Adrenal gland (tissue), 12 donors: ENCODE results near the gene FGD6. TPM values are rescaled to one million over a fixed set of nuclear protein-coding genes. Genes with fewer than 3 reads are reported as not detected.
A peak's percentile ranks its signal among the peaks of the same experiment; 100 is the strongest.

ENCODE experiments used
- DNase-seq, 7 donors: peaks; one replicate each; pipeline ENCODE4 v3.0.0-alpha.2; 2019 to 2020
- H3K27ac ChIP-seq, 5 donors: fragments of 200-600 bp; sonication (generic) in 4 of 5; 1 replicate in 3 of 5; 2 replicates in 2 of 5; pipeline versions ENCODE4 v1.5.1 to v1.8.0; 2016 to 2020; ENCODE audit warnings: mild to moderate bottlenecking in 1 of 5
- H3K27me3 ChIP-seq: fragments of 200-600 bp; 2 replicates; pipeline ENCODE4 v1.8.0; 2021
- H3K36me3 ChIP-seq, 2 donors: fragments of 200-600 bp; replicated peaks in 1 of 2; 1 replicate in 1 of 2; 2 replicates in 1 of 2; pipeline versions ENCODE4 v1.5.1 to v1.8.0; 2018 to 2022
- H3K4me1 ChIP-seq, 2 donors: fragments of 200-600 bp; replicated peaks in 1 of 2; 1 replicate in 1 of 2; 2 replicates in 1 of 2; pipeline versions ENCODE4 v1.5.1 to v1.8.0; 2018 to 2021
- H3K4me3 ChIP-seq, 4 donors: fragments of 200-600 bp; sonication (generic) in 3 of 4; one replicate each; pipeline ENCODE4 v1.5.1; 2016 to 2018
- H3K9me3 ChIP-seq, 3 donors: fragments of 200-600 bp; sonication (generic) in 1 of 3; replicated peaks in 1 of 3; 1 replicate in 2 of 3; 2 replicates in 1 of 3; pipeline versions ENCODE4 v1.5.1 to v1.8.0; 2016 to 2021
- POLR2A ChIP-seq, 2 donors: fragments of 450-650 bp; IDR thresholded peaks; one replicate each; pipeline ENCODE4 v1.6.1; 2017; ENCODE audit warnings: antibody characterized with exemption in 2 of 2, mild to moderate bottlenecking in 2 of 2, moderate library complexity in 1 of 2
- WGBS, 4 donors: extraction: QIAGEN DNeasy Blood & Tissue Kit in 2 of 4; methylation state at CpG; one replicate each; pipeline versions ENCODE4 v1.1.5 to v1.1.7; 2013 to 2017; 5-methylcytosine and 5-hydroxymethylcytosine counted together
- intact Hi-C, 2 donors: fragments of 100-400 bp; cut with DNase I; formaldehyde crosslinking; loops; one replicate each; pipeline versions ENCODE4 v1.14.1 to v1.15.0; 2022 to 2023
- polyA plus RNA-seq, 3 donors: library from polyadenylated mRNA; stranded (reverse); fragments of 200-250 nt in 2 of 3; fragments of 350-450 nt in 1 of 3; fragmentation: Illumina TruSeq in 1 of 3; extraction: RNeasy Lipid Tissue Mini Kit (QIAGEN cat#74804) in 1 of 3; gene quantifications; one replicate each; pipeline ENCODE4 v1.2.3, GENCODE V29; 2013 to 2014
- total RNA-seq, 9 donors: library from RNA; depleted of rRNA in 4 of 9; stranded (reverse); fragments of >200 nt in 4 of 9; fragments of 120-200 nt in 1 of 9; fragmentation: NEBNext Ultra II Directional in 1 of 9; extraction: Animal tissue kit (Norgen Biotek cat#: 25700) in 1 of 9; gene quantifications; one replicate each; pipeline versions ENCODE4 v1.1.0 to v1.2.4, GENCODE V29; 2013 to 2023
- TF ChIP-seq, protein P1 (sequence below), 6 experiments: fragments of 450-650 bp in 4 of 6; fragments of 200-600 bp in 2 of 6; sonication (generic) in 1 of 6; IDR thresholded peaks; 1 replicate in 5 of 6; 2 replicates in 1 of 6; pipeline versions ENCODE4 v1.5.1 to v1.8.0; 2016 to 2021; ENCODE audit warnings: antibody characterized with exemption in 6 of 6, mild to moderate bottlenecking in 2 of 6, moderate library complexity in 1 of 6
- donor health status: healthy with polysubstance abuse.
- donor health status: Bipolar disorder and iron deficiency.
- donor health status: DM: yes; HTN: yes; CAD: no.
- donor health status: DM: no; HTN: no; CAD: no.
- donor health status: DM: no; HTN: no; CAD: no.
- donor health status: DM: yes; HTN: yes; CAD: no.

FGD6 gene
- total and polyA plus RNA-seq, 12 donors: 2.3 to 33.9 (median 18.1) TPM

GRCh38 chr12:95195122-95195521, 22.1 kb downstream of the FGD6 start:
- Histone ChIP-seq H3K27ac (no peak overlapping the region), H3K27me3 (no peaks in the 10 kb centered on the region), H3K4me1 (peaks cover 0 to 4% of the 10 kb centered on the region in 2 donors), H3K36me3 (no peaks in the 10 kb centered on the region), H3K4me3 (no peak overlapping the region), H3K9me3 (no peaks in the 10 kb centered on the region)
- no peak for TF ChIP-seq POLR2A (IDR thresholded peaks at IDR 0.05)
- TF ChIP-seq, protein P1, sequence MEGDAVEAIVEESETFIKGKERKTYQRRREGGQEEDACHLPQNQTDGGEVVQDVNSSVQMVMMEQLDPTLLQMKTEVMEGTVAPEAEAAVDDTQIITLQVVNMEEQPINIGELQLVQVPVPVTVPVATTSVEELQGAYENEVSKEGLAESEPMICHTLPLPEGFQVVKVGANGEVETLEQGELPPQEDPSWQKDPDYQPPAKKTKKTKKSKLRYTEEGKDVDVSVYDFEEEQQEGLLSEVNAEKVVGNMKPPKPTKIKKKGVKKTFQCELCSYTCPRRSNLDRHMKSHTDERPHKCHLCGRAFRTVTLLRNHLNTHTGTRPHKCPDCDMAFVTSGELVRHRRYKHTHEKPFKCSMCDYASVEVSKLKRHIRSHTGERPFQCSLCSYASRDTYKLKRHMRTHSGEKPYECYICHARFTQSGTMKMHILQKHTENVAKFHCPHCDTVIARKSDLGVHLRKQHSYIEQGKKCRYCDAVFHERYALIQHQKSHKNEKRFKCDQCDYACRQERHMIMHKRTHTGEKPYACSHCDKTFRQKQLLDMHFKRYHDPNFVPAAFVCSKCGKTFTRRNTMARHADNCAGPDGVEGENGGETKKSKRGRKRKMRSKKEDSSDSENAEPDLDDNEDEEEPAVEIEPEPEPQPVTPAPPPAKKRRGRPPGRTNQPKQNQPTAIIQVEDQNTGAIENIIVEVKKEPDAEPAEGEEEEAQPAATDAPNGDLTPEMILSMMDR (IDR thresholded peaks at IDR 0.05): no peak
- 87 to 94% (median 90%) methylated on average over 3 of the region's 3 CpGs for WGBS, 4 donors
- no peak for DNase-seq
- intact Hi-C loops: no loop called here

- Histone ChIP-seq H3K27me3 (no peaks in the 10 kb centered on the region), H3K9me3 (no peaks in the 10 kb centered on the region), H3K4me3 (no peak overlapping the region), H3K4me1 (peaks cover 1 to 8% of the 10 kb centered on the region in 2 donors), H3K27ac (no peak overlapping the region), H3K36me3 (no peaks in the 10 kb centered on the region)
- 94 to 97% (median 96%) methylated on average over 3 of the region's 3 CpGs for WGBS, 4 donors
- no peak for DNase-seq
- TF ChIP-seq POLR2A (IDR thresholded peaks at IDR 0.05): no peak
- intact Hi-C loops: no loop called here
These were observed 24.1 kb downstream of the FGD6 start for GRCh38 chr12:95193139-95193538.

GRCh38 chr12:95192271-95192670, 25.0 kb downstream of the FGD6 start:
- Histone ChIP-seq H3K27ac (no peak overlapping the region), H3K36me3 (no peaks in the 10 kb centered on the region), H3K4me1 (peaks cover 7 to 13% of the 10 kb centered on the region in 2 donors), H3K4me3 (no peak overlapping the region), H3K27me3 (no peaks in the 10 kb centered on the region), H3K9me3 (no peaks in the 10 kb centered on the region)
- intact Hi-C loops: no loop called here
- no peak for DNase-seq
- TF ChIP-seq, protein P1 (IDR thresholded peaks at IDR 0.05): no peak
- no peak for TF ChIP-seq POLR2A (IDR thresholded peaks at IDR 0.05)

GRCh38 chr12:95191060-95191696, 26.1 kb downstream of the FGD6 start:
- TF ChIP-seq, protein P1 (IDR thresholded peaks at IDR 0.05): no peak
- no peak for TF ChIP-seq POLR2A (IDR thresholded peaks at IDR 0.05)
- Histone ChIP-seq H3K9me3 (no peaks in the 10 kb centered on the region), H3K27ac (no peak overlapping the region), H3K36me3 (no peaks in the 10 kb centered on the region), H3K4me3 (no peak overlapping the region), H3K27me3 (no peaks in the 10 kb centered on the region), H3K4me1 (peaks cover 7 to 13% of the 10 kb centered on the region in 2 donors)
- DNase-seq: no peak
- intact Hi-C loops: no loop called here
- 71 to 93% (median 82%) methylated on average over 1 of the region's 1 CpG for WGBS, 4 donors

GRCh38 chr12:95187865-95188415, 29.3 kb downstream of the FGD6 start:
- peak overlapping the region in 1 of 4 donors; percentile 12 for H3K4me3 ChIP-seq
- H3K27me3 ChIP-seq: no peaks in the 10 kb centered on the region
- H3K4me1 ChIP-seq: peaks cover 7 to 13% of the 10 kb centered on the region in 2 donors
- TF ChIP-seq, protein P1 (IDR thresholded peaks at IDR 0.05): no peak
- no peak for TF ChIP-seq POLR2A (IDR thresholded peaks at IDR 0.05)
- DNase-seq: no peak
- H3K27ac ChIP-seq: peak overlapping the region; percentile 23 to 79 (median 61)
- H3K36me3 ChIP-seq: no peaks in the 10 kb centered on the region
- intact Hi-C loops: no loop called here
- 50 to 70% (median 68%) methylated on average over 5 of the region's 5 CpGs for WGBS, 4 donors
- no peaks in the 10 kb centered on the region for H3K9me3 ChIP-seq
